ENCODE data around the gene PLA2G10.
"Not testable (repeated sequence)": the region's sequence is repeated elsewhere in the genome, so short reads cannot be mapped to it uniquely, and the experiment has no call there.

Gene PLA2G10

DNA sequence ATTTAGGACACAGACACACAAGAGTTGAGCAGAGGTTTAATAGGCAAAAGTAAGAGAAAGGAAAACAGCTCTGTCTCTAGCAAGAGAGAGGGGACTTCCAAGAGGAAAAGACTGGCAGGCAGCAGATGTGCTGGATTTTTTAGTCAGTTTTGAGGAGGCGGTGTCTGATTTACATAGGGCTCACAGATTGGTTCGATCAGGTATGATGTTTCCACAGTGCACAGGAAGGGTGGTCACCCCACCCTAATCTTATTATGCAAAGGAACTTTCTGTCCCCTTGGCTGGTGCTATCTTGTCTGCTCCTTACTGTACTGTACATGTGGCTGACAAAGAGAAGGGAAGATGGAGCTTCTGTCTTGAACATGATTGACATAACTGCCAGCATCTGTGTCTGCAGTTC, 36.0 kb downstream of the PLA2G10 start:
- DNase-seq = no peak

DNA sequence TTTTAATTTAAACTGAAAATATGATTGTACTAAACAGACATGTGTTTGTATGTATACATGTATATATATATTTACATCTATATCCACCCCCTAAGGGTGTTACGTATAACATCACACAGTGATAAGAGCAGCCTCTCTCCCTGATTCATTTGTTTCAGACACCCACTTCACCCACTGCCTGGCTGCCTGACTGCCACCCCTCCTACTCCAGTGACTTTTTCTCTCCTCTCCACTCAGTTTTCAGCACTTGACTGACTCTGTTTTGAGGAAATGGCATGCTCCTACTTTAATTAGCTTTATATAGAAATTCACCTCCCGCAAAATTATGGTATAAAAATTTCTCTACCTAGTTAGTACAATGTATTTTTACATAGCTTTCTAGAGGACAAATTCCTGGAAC, 41.4 kb downstream of the PLA2G10 start:
- DNase-seq = no peak

DNA sequence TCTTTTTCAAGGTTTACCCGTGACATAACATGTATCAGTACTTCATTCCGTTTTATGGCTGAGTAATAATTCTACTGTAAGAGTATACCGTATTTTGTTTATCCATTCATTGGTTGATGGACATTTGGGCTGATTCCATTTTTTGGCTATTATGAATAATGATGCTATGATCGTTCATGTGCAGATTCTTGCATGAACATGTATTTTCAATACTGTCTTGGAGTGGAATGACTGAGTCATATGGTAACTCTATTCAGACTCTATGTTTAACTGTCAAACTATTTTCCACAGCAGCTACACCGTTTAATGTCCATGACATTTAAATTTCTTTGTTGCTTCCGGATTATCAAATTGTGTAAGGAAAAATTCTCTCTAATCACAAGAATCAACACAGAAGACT, 43.5 kb downstream of the PLA2G10 start:
- no peak for DNase-seq

DNA sequence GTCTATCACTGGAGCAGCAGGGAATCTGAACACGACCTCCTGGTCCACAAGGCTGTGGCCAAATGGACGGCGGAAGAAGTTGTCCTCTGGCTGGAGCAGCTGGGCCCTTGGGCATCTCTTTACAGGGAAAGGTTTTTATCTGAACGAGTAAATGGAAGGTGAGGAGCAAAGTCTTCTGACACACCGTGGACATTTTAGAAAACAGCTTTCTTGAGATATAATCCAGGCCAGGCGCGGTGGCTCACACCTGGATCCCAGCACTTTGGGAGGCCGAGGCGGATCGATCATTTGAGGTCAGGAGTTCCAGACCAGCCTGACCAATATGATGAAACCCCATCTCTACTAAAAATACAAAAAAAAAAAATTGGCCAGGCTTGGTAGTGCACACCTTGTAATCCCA, 44.3 kb downstream of the PLA2G10 start:
- DNase-seq = no peak

DNA sequence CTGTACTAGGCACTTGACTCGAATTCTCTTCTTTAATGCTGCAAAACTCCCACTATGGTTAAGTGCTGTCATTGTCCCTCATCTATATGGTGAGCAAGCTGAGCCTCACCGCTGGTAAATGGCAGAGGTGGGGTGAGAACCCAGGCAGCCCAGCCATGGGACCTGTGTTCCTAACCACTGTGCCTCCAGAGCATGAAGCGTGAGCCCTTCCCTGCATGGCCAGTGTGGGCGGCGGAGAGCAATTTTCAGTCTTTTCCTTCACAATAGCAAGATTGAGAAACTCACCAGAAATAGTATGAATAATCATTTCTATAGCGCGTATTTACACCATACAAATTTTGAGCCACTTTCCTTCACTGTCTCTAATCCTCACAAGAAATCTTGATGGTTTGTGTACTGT, 52.2 kb downstream of the PLA2G10 start:
- no peak for DNase-seq

DNA sequence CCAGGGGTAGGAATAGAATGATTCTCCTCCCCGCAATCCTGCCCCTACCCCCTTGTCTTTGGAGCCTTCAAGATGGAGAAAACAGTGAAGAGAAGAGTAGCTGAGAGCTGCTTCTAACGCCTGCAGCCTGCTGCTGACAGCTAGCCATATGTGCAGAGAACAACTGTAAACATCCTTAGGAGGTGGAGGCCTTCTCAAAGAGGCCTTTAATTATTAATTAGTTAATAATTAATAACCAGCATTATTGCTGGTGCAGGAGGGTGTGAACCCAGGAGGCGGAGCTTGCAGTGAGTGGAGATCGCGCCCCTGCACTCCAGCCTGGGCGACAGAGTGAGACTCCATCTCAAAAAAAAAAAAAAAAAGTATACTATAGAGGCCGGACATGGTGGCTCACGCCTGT, 52.9 kb downstream of the PLA2G10 start:
- no peak for DNase-seq

DNA sequence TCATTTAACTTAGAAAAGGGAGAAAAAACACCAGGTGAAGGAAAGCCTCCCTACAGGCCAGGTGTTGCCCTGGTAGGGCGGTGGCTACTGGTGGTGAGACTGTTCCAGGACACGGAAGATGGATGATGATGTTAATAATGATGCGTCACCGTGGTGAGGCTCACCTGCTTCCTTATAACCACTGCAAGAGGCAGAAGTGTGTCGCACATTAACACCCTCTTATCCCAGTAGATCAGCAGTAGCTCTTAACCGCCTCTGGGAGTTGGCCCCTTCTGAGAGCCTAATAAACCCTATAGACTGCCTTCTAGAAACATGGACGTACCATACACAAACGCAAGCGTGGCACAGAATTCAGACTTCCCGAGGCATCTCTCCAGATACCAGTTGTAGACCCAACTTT, 53.6 kb downstream of the PLA2G10 start:
- DNase-seq = no peak

DNA sequence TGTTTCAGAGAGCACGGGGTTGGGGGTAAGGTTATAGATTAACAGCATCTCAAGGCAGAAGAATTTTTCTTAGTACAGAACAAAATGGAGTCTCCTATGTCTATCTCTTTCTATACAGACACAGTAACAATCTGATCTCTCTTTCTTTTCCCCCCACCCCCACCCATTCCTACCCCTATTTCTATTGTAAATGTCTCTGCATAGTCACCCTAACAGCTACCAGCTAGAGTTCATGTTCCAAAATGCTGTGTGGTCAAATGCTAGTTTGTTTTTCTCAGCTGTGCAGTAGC, 57.2 kb downstream of the PLA2G10 start:
- not testable (repeated sequence) for DNase-seq

DNA sequence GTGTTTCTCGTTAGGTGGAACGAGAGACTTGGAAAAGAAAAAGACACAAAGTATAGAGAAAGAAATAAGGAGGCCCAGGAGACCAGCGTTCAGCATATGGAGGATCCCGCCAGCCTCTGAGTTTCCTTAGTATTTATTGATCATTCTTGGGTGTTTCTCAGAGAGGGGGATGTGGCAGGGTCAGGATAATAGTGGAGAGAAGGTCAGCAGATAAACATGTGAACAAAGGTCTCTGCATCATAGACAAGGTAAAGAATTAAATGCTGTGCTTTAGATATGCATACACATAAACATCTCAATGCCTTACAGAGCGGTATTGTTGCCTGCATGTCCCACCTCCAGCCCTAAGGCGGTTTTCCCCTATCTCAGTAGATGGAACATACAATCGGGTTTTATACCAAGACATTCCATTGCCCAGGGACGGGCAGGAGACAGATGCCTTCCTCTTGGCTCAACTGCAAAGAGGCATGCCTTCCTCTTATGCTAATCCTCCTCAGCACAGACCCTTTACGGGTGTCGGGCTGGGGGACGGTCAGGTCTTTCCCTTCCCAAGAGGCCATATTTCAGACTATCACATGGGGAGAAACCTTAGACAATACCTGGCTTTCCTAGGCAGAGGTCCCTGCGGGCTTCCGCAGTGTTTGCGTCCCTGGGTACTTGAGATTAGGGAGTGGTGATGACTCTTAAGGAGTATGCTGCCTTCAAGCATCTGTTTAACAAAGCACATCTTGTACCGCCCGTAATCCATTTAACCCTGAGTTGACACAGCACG, 57.7 kb downstream of the PLA2G10 start:
- not testable (repeated sequence) for DNase-seq

DNA sequence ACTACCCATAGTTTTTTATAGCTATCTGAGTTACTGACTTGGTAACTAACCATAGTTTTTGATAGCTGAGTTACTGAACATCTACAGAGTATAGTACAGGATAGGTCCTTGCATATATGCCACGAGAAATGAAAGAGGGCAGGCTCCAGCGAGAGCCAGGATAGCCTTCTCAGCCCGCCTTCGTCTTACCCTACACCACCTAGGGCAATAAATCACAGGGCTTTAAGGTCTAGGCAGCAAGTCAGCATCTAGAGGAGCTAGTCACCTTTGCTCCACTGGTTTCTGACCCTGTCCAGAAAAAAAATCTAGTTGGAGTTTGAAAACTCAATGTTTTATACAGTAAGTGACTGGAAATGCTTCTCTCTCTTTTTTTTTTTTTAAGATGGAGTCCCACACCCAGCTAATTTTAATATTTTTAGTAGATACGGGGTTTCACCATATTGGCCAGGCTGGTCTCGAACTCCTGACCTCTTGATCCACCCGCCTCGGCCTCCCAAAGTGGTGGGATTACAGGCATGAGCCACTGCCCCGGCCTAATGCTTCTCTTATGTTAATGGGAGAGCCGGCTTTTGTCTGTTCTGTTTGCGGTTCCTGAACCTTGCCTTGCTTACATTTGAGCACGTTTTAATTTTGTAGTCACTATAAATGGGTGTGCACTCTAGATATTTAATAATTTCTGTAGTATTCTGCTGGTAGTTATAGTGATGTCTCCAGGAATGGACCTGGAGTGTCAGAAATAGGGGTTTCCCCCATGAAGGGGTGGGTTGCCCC, 58.5 kb downstream of the PLA2G10 start:
- DNase-seq = no peak

DNA sequence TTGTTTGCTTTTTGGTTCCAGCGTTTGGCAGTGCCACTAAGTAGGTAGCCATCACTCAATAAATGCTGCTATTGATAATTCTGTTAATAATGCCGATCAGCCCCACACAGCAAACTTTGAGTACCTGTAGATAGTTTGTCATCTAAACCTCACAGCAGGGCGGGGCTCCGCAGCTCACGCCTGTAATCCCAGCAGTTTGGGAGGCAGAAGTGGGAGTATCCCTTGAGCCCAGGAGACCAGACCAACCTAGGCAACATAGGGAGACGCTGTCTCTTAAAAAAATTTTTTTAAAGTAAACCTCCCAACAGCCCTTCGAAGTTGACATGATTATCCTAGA, 59.8 kb downstream of the PLA2G10 start:
- no peak for DNase-seq

DNA sequence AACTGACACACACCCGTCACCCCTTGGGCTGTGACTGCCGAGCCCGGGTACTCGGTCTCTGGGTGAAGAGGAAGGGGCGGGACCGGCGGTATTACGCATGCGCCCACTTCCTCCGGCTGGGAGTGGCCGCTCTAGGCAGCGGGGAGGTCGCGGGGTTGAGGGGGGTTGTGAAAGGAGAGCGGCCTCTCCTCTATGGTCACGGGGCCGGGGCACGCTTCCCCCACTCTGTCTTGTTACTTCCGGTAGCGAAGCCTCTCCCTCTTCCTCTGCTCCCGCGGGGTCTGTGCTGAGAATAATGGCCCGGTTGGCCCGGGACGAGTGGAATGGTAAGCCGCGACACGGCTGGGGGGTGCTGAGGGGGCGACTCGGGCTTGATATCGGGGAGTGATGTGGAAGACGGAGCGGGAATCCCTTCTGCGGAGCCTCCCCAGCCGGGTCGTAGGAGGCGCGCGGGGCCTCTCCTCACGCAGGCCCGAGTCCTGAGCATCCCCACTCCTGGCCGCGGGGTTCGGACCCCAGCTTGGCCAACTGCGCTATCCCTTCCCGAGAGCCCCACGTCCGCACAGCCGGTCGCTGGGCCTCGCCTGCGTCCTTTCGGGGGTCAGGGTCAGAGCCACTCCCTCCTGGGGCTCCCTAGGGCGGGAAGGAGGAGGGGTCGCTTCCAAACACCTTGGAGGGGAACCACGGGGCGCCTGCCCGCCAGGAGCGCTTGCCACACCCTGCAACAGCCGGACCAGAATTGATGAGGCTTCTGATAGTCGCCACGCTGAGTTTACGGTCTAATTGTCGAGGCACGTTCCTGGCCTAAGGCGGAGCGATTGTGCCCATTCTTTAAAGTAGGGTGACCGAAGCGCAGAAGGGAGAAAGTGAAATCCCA, 61.2 kb downstream of the PLA2G10 start, which contains the start of gene BFAR:
TSS of gene BFAR (plus strand) at position 259 of the 877 bp plus-strand sequence. CDS start 11,396 bp downstream, outside the sequence.
- DNase-seq = peak; percentile 97 to 99 (median 98)

DNA sequence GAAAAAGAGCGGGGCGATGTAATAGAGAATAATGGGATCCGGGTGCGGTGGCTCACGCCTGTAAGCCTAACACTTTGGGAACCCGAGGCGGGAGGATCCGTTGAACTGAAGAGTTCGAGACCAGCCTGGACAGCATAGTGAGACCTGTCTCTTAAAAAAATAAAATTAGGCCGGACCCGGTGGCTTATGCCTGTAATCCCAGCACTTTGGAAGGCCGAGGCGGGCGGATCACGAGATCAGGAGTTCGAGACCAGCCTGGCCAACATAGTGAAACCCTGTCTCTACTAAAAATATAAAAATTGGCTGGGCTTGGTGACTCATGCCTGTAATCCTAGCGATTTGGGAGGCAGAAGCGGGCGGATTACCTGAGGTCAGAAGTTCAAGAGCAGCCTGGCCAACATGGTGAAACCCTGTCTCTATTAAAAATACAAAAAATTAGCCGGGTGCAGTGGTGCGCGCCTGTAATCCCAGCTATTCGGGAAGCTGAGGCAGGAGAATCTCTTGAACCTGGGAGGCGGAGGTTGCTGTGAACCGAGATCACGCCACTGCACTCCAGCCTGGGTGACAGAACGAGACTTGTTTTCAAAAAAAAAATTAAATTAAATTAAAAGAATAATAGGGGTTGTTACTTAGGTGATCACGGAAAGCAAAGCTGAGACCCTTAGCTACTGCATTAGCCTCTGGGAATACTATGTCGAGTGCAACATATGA, 63.3 kb downstream of the PLA2G10 start:
- DNase-seq = not testable (repeated sequence)

DNA sequence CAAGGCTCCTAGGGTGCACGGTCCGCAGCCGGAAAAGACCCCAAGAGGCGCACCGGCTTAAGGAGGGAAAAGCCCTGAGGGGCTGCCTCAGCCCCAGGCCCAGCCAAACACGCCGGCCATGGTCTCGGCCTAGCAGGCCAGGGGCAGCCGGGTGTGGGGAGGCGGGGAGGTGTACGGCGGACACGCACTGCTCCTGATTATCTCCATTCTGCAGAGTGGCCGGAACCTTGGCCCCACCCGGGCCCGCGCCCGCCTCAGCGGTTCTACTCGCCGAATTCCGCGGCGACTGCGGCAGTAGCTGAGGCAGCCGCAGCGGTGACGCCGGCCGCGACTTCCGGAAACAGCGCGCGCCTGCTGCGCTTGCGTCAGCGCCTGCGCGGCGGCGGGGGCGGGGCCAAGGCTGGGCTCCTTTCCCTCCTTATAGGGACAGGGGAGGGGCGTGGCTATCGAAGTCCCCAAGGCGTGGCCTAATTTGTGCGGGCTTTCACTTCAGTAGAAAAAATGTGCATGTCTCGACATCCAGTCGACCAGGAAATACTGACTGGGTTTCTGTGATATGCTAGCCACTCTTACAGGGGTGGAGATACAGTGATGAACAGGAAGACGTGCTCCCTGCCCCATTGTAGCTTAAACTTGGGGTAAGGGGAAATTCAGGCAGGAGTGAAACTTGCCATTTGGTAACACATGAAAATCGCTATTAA, 64.0 kb downstream of the PLA2G10 start, which contains the start of gene PARN:
TSS of gene PARN (minus strand) at position 342 of the 701 bp plus-strand sequence. CDS start at position 207, 135 bp downstream.
- peak; percentile 93 to 98 (median 96) for DNase-seq

DNA sequence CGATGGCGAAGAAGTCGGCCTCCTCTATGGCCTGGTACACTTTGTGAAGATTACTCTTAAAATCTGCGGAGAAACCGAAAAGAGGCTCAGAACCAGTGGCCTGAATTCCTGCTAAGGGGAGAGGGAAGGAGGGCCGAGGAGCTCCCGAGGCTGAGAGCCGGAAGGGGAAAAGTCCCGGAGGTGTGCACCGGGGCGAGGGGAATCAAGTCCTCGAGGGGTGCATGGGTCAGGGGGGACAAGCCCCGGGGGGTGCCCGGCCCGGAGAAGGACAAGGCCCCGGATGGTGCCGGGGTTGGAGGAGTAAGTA, 64.5 kb downstream of the PLA2G10 start:
- DNase-seq = peak in 1 of 6 experiments; percentile 51

DNA sequence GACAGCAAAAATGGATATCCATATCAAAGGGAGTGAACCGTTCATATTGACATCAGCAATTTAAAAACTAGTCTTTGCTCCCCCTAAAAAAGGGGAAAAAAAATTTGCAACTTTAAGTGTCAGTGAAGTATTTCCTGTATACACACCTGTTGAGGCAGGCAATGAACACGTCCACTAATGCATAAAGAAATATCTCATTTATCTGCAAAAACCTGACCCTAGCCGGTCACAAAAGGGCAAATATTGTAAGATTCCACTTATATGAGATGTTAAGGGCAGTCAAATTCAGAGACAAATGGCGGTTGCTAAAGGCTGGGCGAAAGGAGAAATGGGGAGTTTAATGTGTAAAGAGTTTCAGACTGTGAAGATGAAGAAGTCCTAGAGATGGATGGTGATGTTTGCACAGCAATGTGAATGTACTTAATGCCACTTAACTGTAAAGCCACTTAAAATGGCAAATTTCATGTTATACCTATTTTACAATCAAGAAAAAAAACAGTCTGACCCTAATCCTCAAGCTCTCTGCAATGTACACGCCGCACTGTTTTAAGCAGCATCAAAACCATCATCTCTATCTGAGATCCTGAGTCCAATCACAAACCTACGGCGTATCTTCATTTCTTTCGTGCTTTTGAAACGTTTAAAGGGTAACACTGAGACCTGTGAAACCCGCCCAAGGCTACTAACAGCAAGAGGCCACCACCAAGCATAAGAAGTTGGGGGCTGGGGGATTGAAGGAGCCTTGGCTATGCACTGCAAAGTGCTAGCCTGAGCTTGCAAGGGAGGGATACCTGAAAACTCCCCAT, 65.1 kb downstream of the PLA2G10 start:
- peak in 1 of 6 experiments; percentile 3 for DNase-seq

DNA sequence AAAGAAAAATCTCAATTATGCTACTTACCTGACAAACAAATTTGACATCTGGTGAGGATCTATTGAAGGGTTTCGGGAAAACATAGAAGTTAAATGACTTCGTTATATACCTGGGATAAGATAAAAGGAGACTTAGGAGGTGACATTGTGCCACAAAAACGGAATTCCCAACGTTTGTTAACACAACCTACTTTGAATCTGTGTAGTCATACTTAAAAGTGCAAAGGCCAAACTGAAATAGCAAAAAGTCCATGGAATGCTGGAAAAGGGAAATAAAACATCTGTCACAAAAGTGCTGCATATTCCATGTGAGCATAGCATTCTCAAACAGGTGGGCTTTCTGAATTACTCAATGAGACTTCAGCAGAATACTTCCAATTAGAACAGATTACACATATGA, 67.0 kb downstream of the PLA2G10 start:
- no peak for DNase-seq
